Camera-type eye (tissue), 1 donor: ENCODE results near the gene CCNJ. TPM values are rescaled to one million over a fixed set of nuclear protein-coding genes. Genes with fewer than 3 reads are reported as not detected.

Source experiments
- total RNA-seq: library from RNA; depleted of rRNA; stranded (reverse); fragments of >200 nt; gene quantifications from one replicate; pipeline ENCODE4 v1.2.3, GENCODE V29; 2014

The CCNJ gene
- total RNA-seq: 18.9 TPM

GRCh38 chr10:96043033-96043892 is at the start of gene CCNJ:
CCNJ (plus strand) TSS chr10:96043583; CDS start chr10:96044394, 811 bp downstream.

Other genes starting within 250 kb of the CCNJ start
- 2.5 TPM for gene CC2D2B, start 135.6 kb upstream of the CCNJ start, total RNA-seq
- gene ZNF518A, start 86.7 kb downstream of the CCNJ start, total RNA-seq: 74.9 TPM
- 3.8 TPM for gene BLNK, start 228.0 kb downstream of the CCNJ start, total RNA-seq